Cardiac fibroblast (primary cell): ENCODE results near the gene IL22RA1.

Experiments used
- DNase-seq, 2 donors: peaks; one replicate each; pipeline versions ENCODE4 v3.0.0 to v3.0.0-alpha.2; 2010; ENCODE audit warnings: low read depth in 2 of 2
- H3K4me3 ChIP-seq, 2 donors: replicated peaks in 1 of 2; 1 replicate in 1 of 2; 2 replicates in 1 of 2; pipeline ENCODE4 v1.5.1; 2011; ENCODE audit warnings: low read depth in 2 of 2, low read length in 2 of 2, mild to moderate bottlenecking in 2 of 2, moderate library complexity in 1 of 2
- CTCF ChIP-seq: IDR thresholded peaks from one replicate; pipeline ENCODE4 v1.5.1; 2011; ENCODE audit warnings: low read depth, mild to moderate bottlenecking, low read length, inconsistent platforms

The IL22RA1 gene

GRCh38 chr1:24124980-24125379 is 18.0 kb downstream of the IL22RA1 start:
- H3K4me3 ChIP-seq, result no peak overlapping the region
- TF ChIP-seq CTCF, result no peak
- DNase-seq, result no peak

- DNase-seq, result no peak
- TF ChIP-seq CTCF, result no peak
- H3K4me3 ChIP-seq, result no peak overlapping the region
These were observed 19.3 kb downstream of the IL22RA1 start for GRCh38 chr1:24123611-24124010.

GRCh38 chr1:24122776-24123175 is 20.2 kb downstream of the IL22RA1 start:
- H3K4me3 ChIP-seq, result no peak overlapping the region
- DNase-seq, result no peak
- TF ChIP-seq CTCF, result no peak

DNA sequence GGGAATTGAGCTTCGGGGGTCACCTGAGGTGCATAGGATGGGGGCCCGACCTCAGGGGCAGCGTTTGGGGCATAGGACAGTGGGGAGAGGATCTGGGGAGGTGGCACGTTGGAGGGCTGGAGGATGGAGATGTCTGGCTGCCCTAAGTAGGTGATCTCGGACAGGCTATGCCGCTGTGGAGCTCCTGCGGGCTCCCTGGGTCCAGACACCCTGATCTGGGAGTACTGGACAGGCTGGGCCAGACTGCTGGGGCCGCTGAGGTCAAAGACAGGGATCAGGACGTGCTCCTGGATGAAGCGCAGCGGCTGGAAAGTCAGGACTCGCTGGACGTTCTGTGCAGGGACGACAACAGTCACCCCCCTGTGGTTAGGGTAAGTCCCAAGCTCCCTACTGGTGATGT is 21.5 kb downstream of the IL22RA1 start:
- no peak for TF ChIP-seq CTCF
- H3K4me3 ChIP-seq, result no peak overlapping the region
- no peak for DNase-seq

DNA sequence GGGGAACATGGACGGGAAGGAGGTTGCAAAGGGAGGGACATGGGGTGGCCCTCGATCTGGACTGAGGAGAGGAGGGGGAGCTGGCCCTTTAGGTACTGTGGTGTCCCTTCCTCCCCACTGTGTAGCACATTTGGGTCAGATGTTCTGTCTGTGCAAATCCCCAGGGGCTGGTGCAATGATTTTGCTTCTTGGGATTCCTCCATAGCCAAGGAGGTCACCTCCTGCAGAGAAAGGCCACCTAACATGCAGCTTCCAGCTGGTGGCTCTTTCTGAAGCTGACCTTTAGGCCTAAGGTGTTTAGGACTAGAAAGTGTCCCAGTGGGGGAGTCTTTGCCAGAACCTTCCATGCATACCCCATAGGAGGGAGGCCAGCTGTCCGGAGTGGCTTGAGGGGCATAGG is 22.0 kb downstream of the IL22RA1 start:
- no peak for DNase-seq
- no peak for TF ChIP-seq CTCF
- no peak overlapping the region for H3K4me3 ChIP-seq

DNA sequence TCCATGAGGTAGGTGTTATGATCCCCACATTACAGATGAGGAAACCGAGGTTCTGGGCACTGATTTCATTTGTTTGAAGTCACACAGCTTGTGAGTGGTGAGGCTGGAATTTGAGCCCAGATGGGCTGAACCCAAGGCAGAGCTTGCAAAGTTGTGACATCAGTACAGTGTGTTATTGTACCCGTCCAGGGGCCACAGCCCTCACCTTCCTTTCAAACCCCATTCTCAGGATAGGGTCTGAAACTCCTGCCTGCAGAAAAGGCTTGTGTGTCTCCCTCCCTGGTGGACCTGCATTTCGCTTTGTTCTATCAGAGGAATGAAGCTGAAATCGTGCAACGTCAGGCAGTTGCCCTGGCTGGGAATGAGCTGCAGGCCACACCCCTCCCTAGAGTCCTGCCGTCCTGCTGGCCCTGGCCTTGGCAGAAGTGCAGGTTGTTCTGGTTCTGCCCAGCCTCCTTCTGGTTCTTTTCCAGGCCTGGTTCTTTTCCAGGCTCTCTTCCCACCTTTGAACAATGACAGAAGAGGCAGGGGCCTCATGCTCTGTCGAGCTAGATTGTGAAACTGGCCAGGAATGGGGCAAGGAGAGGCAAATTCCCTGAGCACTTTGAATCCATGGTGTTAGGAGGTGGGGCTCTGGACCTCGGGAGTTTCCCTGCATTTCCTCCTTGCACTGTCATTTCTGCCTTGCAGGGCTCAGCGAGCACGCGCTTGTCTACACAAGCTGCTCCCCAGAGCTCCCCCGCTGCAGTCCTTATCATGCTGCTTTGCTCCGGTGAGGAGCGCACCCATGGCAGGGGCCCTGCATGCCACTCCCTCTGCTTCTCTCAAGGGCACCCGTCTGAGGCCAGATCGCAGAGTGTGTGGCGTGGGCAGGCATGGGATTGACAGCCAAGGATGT is 22.8 kb downstream of the IL22RA1 start:
- DNase-seq, result peak; percentile 54 to 88
- TF ChIP-seq CTCF, result no peak
- H3K4me3 ChIP-seq, result no peak overlapping the region
